Sigmoid colon (tissue), 4 donors: ENCODE measurements around the gene BHMT.

Experiments
- CTCF ChIP-seq, 4 experiments: fragments of 450-650 bp in 3 of 4; fragments of 200-600 bp in 1 of 4; IDR thresholded peaks; one replicate each; pipeline ENCODE4 v1.5.1; 2016 to 2019; ENCODE audit warnings: antibody characterized with exemption in 4 of 4, mild to moderate bottlenecking in 3 of 4, moderate library complexity in 2 of 4
- EP300 ChIP-seq, 4 donors: sonication (generic); formaldehyde crosslinking; IDR thresholded peaks; one replicate each; pipeline ENCODE4 v1.6.1; 2017; ENCODE audit warnings: antibody characterized with exemption in 4 of 4

GRCh38 chr5:79080804-79081203 lies 30.8 kb upstream of the BHMT start:
- TF ChIP-seq CTCF (IDR thresholded peaks at IDR 0.05) (no peak), EP300 (IDR thresholded peaks at IDR 0.05) (no peak)
